A549 (cell line): ENCODE measurements around the gene ZNF525. TPM values are rescaled to one million over a fixed set of nuclear protein-coding genes. Genes with fewer than 3 reads are reported as not detected.

ENCODE experiments used
- ATAC-seq, 2 experiments: fragments of 200-7000 bp in 1 of 2; fragments of >200 bp in 1 of 2; cut with Nextera tagmentation in 1 of 2; cut with Tn5 transposase in 1 of 2; 3 replicates each; pipeline versions ENCODE4 v1.8.0 to v1.9.1; 2018 to 2020; ENCODE audit warnings: mild to moderate bottlenecking in 1 of 2, moderate library complexity in 1 of 2
- CTCF ChIA-PET: fragments of 300-600 bp; sonication (Branson Sonifier 250); formaldehyde crosslinking; extraction: SDS; loops from one replicate; lab custom pipeline; 2021; ENCODE audit warnings: antibody characterized with exemption, inconsistent platforms; lab: Yijun Ruan, JAX
- POLR2A ChIA-PET: fragments of 350-600 bp; formaldehyde crosslinking; extraction: SDS; loops from one replicate; lab custom pipeline; 2021; ENCODE audit warnings: antibody characterized with exemption, inconsistent platforms; lab: Yijun Ruan, JAX
- DNase-seq, 2 experiments: peaks; one replicate each; pipeline versions ENCODE4 v3.0.0 to v3.0.0-alpha.2; 2011 to 2016; ENCODE audit warnings: low read depth in 1 of 2, low spot score in 1 of 2
- FAIRE-seq: peaks from 2 replicates; lab custom pipeline; 2011; peaks lifted over from hg19 to GRCh38; lab: Jason Lieb, UNC
- H3K27ac ChIP-seq, 2 experiments: fragments of >200 bp; sonication (Bioruptor Twin); formaldehyde crosslinking; 3 replicates each; pipeline ENCODE4 v1.5.1; 2016 to 2017
- H3K4me1 ChIP-seq: fragments of >200 bp; sonication (Bioruptor Twin); formaldehyde crosslinking; 3 replicates; pipeline ENCODE4 v1.6.1; 2016
- H3K4me2 ChIP-seq: fragments of >200 bp; sonication (Bioruptor Twin); formaldehyde crosslinking; 3 replicates; pipeline ENCODE4 v1.6.1; 2016
- H3K4me3 ChIP-seq: fragments of >200 bp; sonication (Bioruptor Twin); formaldehyde crosslinking; 3 replicates; pipeline ENCODE4 v1.5.1; 2016
- H3K9me3 ChIP-seq: fragments of >200 bp; sonication (Bioruptor Twin); formaldehyde crosslinking; 3 replicates; pipeline ENCODE4 v1.6.1; 2016
- BCL3 ChIP-seq: fragments of >200 bp; sonication (Bioruptor Twin); formaldehyde crosslinking; IDR thresholded peaks from 3 replicates; pipeline ENCODE4 v1.6.1; 2016
- CEBPB ChIP-seq, 2 experiments: fragments of >200 bp in 1 of 2; sonication (Bioruptor Twin) in 1 of 2; formaldehyde crosslinking in 1 of 2; IDR thresholded peaks; 2 replicates each; pipeline ENCODE4 v1.6.1; 2012 to 2016
- CTCF ChIP-seq: fragments of >200 bp; sonication (Bioruptor Twin); formaldehyde crosslinking; IDR thresholded peaks from 3 replicates; pipeline ENCODE4 v1.5.1; 2016
- JUN ChIP-seq, 2 experiments: fragments of >200 bp; sonication (Bioruptor Twin); formaldehyde crosslinking; IDR thresholded peaks; 2 replicates in 1 of 2; 3 replicates in 1 of 2; pipeline ENCODE4 v1.6.1; 2016 to 2017
- MYC ChIP-seq: IDR thresholded peaks from 2 replicates; pipeline ENCODE4 v1.6.1; 2012; ENCODE audit warnings: mild to moderate bottlenecking, inconsistent platforms, low read length, improper control_type of control experiment, borderline replicate concordance
- PHF8 ChIP-seq: fragments of 200-600 bp; sonication (generic); IDR thresholded peaks from 2 replicates; pipeline ENCODE4 v1.6.1; 2016; ENCODE audit warnings: low read depth, mild to moderate bottlenecking, antibody characterized with exemption, moderate library complexity, borderline replicate concordance
- POLR2A ChIP-seq: IDR thresholded peaks from 2 replicates; pipeline ENCODE4 v1.6.1; 2012; ENCODE audit warnings: mild to moderate bottlenecking, low read length
- POLR2AphosphoS2 ChIP-seq: conservative IDR thresholded peaks from 2 replicates; pipeline ENCODE4 v1.6.1; 2012; ENCODE audit warnings: low read length, improper control_type of control experiment, inconsistent platforms
- RAD21 ChIP-seq, 2 experiments: fragments of >200 bp in 1 of 2; sonication (Bioruptor Twin) in 1 of 2; formaldehyde crosslinking in 1 of 2; IDR thresholded peaks in 1 of 2; conservative IDR thresholded peaks in 1 of 2; 2 replicates in 1 of 2; 3 replicates in 1 of 2; pipeline ENCODE4 v1.6.1; 2012 to 2018; ENCODE audit warnings: inconsistent platforms in 1 of 2
- RNF2 ChIP-seq: fragments of 200-600 bp; sonication (generic); IDR thresholded peaks from 2 replicates; pipeline ENCODE4 v1.6.1; 2016; ENCODE audit warnings: low read depth, mild to moderate bottlenecking, antibody characterized with exemption, moderate library complexity, borderline replicate concordance
- WGBS: methylation state at CpG from one replicate; pipeline ENCODE4 v1.1.6; 2017; ENCODE audit errors: missing lambda C conversion rate; 5-methylcytosine and 5-hydroxymethylcytosine counted together
- polyA plus RNA-seq, 4 experiments: library from polyadenylated mRNA; depleted of rRNA in 3 of 4; stranded (reverse); fragments of >200 nt; fragmentation: RNase III in 1 of 4; extraction: RNeasy Plus Mini Kit Qiagen cat#74134 plus additional on column Dnase treatment in 1 of 4; gene quantifications; 2 replicates in 3 of 4; 3 replicates in 1 of 4; pipeline ENCODE4 v1.2.3, GENCODE V29; 2011 to 2017
- small RNA-seq, 6 experiments: library from RNA; depleted of rRNA; stranded (forward); fragments of <200 nt; gene quantifications; one replicate each; pipeline ENCODE3, GENCODE V24; 2012
- TF ChIP-seq, protein P1 (sequence below): IDR thresholded peaks from 2 replicates; pipeline ENCODE4 v1.6.1; 2012
- TF ChIP-seq, protein P2 (sequence below): IDR thresholded peaks from 2 replicates; pipeline ENCODE4 v1.6.1; 2012; ENCODE audit warnings: low read depth, borderline replicate concordance

Gene ZNF525
- polyA plus RNA-seq, 2 of the 4 experiments (the other 2 are of a cell fraction): 0.12 to 1.00 TPM

GRCh38 chr19:53424968-53425597, 59.6 kb downstream of the ZNF525 start:
- no peak overlapping the region for H3K4me3 ChIP-seq
- H3K4me2 ChIP-seq: no peak overlapping the region
- FAIRE-seq: no peak
- no peak for TF ChIP-seq POLR2AphosphoS2
- peak in 1 of 2 experiments; percentile 55; a peak in 2 of 5 replicates for TF ChIP-seq RAD21 (conservative IDR thresholded peaks at IDR 0.05 in 1 of 2, IDR thresholded peaks at IDR 0.05 in 1 of 2)
- TF ChIP-seq CEBPB (IDR thresholded peaks at IDR 0.05): no peak
- TF ChIP-seq, all 56 proteins: peak for 1
- H3K4me1 ChIP-seq: no peaks in the 10 kb centered on the region
- no peak overlapping the region for H3K27ac ChIP-seq
- ATAC-seq: peak in 1 of 2 experiments; percentile 72; a peak in 3 of 6 replicates
- ChIA-PET POLR2A (no interaction called here), CTCF (interaction anchor here (0.6 to 0.9 kb wide), 6 partner anchors 15 to 1588 kb away, joined by 3 to 5 read pairs (median 3); no protein-coding TSS in a partner anchor)
- H3K9me3 ChIP-seq: peaks cover 58% of the 10 kb centered on the region
- DNase-seq: peak in 1 of 2 experiments; percentile 53
- WGBS: 40% methylated on average over 9 of the region's 9 CpGs

- peaks cover 56% of the 10 kb centered on the region for H3K9me3 ChIP-seq
- peak within 1 kb of the TSS; percentile 68 for H3K4me3 ChIP-seq
- POLR2A ChIA-PET: no interaction called here
- no peaks in the 10 kb centered on the region for H3K4me1 ChIP-seq
- H3K27ac ChIP-seq: peak within 1 kb of the TSS; percentile 72 to 83
- FAIRE-seq (no peak), ATAC-seq (peak; percentile 99), DNase-seq (peak; percentile 58 to 94)
- CTCF ChIA-PET: no interaction called here
- H3K4me2 ChIP-seq: peak within 1 kb of the TSS; percentile 84
- WGBS: 44% methylated on average over 24 of the region's 46 CpGs
- TF ChIP-seq MYC: 0 out of 2 replicates have a peak, but pooled peaks have one; percentile 44
- peak; percentile 82 for TF ChIP-seq POLR2A
- no peak for TF ChIP-seq CTCF
- TF ChIP-seq, protein P1, sequence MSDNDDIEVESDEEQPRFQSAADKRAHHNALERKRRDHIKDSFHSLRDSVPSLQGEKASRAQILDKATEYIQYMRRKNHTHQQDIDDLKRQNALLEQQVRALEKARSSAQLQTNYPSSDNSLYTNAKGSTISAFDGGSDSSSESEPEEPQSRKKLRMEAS: peak; percentile 70
- 0 out of 3 replicates have a peak, but pooled peaks have one; percentile 41 for TF ChIP-seq BCL3
- peak in 1 of 2 experiments; percentile 25; a peak in 1 of 5 replicates for TF ChIP-seq JUN (IDR thresholded peaks at IDR 0.05)
- TF ChIP-seq RNF2: no peak
- TF ChIP-seq, protein P2, sequence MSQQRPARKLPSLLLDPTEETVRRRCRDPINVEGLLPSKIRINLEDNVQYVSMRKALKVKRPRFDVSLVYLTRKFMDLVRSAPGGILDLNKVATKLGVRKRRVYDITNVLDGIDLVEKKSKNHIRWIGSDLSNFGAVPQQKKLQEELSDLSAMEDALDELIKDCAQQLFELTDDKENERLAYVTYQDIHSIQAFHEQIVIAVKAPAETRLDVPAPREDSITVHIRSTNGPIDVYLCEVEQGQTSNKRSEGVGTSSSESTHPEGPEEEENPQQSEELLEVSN: 0 out of 2 replicates have a peak, but pooled peaks have one; percentile 2
Observed at GRCh38 chr19:53431399-53432087, 66.0 kb downstream of the ZNF525 start, which contains the start of gene ZNF761. Gene ZNF761, plus strand, starts transcription at chr19:53431984. Its CDS starts 15,285 bp downstream, at chr19:53447269.

GRCh38 chr19:53432088-53432661, 66.7 kb downstream of the ZNF525 start:
- ChIA-PET CTCF (no interaction called here), POLR2A (no interaction called here)
- FAIRE-seq (no peak), DNase-seq (peak in 1 of 2 experiments; percentile 18), ATAC-seq (peak; percentile 44 to 66; a peak in 4 of 6 replicates)
- peaks cover 59% of the 10 kb centered on the region for H3K9me3 ChIP-seq
- TF ChIP-seq, protein P2: no peak
- peak; percentile 19; the same call in 1 of the 2 replicates for TF ChIP-seq PHF8
- peak overlapping the region; percentile 72 to 83 for H3K27ac ChIP-seq
- peak overlapping the region; percentile 84 for H3K4me2 ChIP-seq
- peak overlapping the region; percentile 68 for H3K4me3 ChIP-seq
- H3K4me1 ChIP-seq: no peaks in the 10 kb centered on the region
- WGBS: 5% methylated on average over 28 of the region's 30 CpGs

Small RNAs within 50 kb of the gene (small RNA-seq; reads per million reads assigned to genes)
- gene RPL39P36: 0 reads per million in 6 experiments

Other genes with a start within 250 kb of the ZNF525 start
- gene ZNF415, start 232.8 kb upstream of the ZNF525 start, polyA plus RNA-seq (2011; rRNA removed): not detected in 2 replicates
- gene ZNF415, start 232.8 kb upstream of the ZNF525 start, polyA plus RNA-seq (2017; fragmentation: RNase III; extraction: RNeasy Plus Mini Kit Qiagen cat#74134 plus additional on column Dnase treatment): not detected in 3 replicates
- not detected in 2 replicates for gene ZNF347, start 206.7 kb upstream of the ZNF525 start, polyA plus RNA-seq (2011; rRNA removed)
- not detected in 3 replicates for gene ZNF347, start 206.7 kb upstream of the ZNF525 start, polyA plus RNA-seq (2017; fragmentation: RNase III; extraction: RNeasy Plus Mini Kit Qiagen cat#74134 plus additional on column Dnase treatment)
- gene ZNF665, start 172.3 kb upstream of the ZNF525 start, polyA plus RNA-seq (2011; rRNA removed): not detected in 2 replicates
- gene ZNF665, start 172.3 kb upstream of the ZNF525 start, polyA plus RNA-seq (2017; fragmentation: RNase III; extraction: RNeasy Plus Mini Kit Qiagen cat#74134 plus additional on column Dnase treatment): not detected in 3 replicates
- not detected in 2 replicates for gene ZNF677, start 110.8 kb upstream of the ZNF525 start, polyA plus RNA-seq (2011; rRNA removed)
- not detected in 3 replicates for gene ZNF677, start 110.8 kb upstream of the ZNF525 start, polyA plus RNA-seq (2017; fragmentation: RNase III; extraction: RNeasy Plus Mini Kit Qiagen cat#74134 plus additional on column Dnase treatment)
- gene VN1R2, start 107.4 kb upstream of the ZNF525 start, polyA plus RNA-seq (2011; rRNA removed): not detected in 2 replicates
- gene VN1R2, start 107.4 kb upstream of the ZNF525 start, polyA plus RNA-seq (2017; fragmentation: RNase III; extraction: RNeasy Plus Mini Kit Qiagen cat#74134 plus additional on column Dnase treatment): not detected in 3 replicates
- not detected in 2 replicates for gene VN1R4, start 98.0 kb upstream of the ZNF525 start, polyA plus RNA-seq (2011; rRNA removed)
- not detected in 3 replicates for gene VN1R4, start 98.0 kb upstream of the ZNF525 start, polyA plus RNA-seq (2017; fragmentation: RNase III; extraction: RNeasy Plus Mini Kit Qiagen cat#74134 plus additional on column Dnase treatment)
- gene ZNF845, start 32.0 kb upstream of the ZNF525 start, polyA plus RNA-seq (2011; rRNA removed): 8.3 and 8.4 TPM in 2 replicates
- gene ZNF845, start 32.0 kb upstream of the ZNF525 start, polyA plus RNA-seq (2017; fragmentation: RNase III; extraction: RNeasy Plus Mini Kit Qiagen cat#74134 plus additional on column Dnase treatment): 3.3 to 3.7 TPM (median 3.5 TPM) in 3 replicates
- 8.3 and 9.0 TPM in 2 replicates for gene ZNF765, start 29.4 kb downstream of the ZNF525 start, polyA plus RNA-seq (2011; rRNA removed)
- 4.4 to 5.1 TPM (median 4.8 TPM) in 3 replicates for gene ZNF765, start 29.4 kb downstream of the ZNF525 start, polyA plus RNA-seq (2017; fragmentation: RNase III; extraction: RNeasy Plus Mini Kit Qiagen cat#74134 plus additional on column Dnase treatment)
- 18.7 and 21.4 TPM in 2 replicates for gene ZNF761, start 66.3 kb downstream of the ZNF525 start, polyA plus RNA-seq (2011; rRNA removed)
- 6.6 to 7.9 TPM (median 7.4 TPM) in 3 replicates for gene ZNF761, start 66.3 kb downstream of the ZNF525 start, polyA plus RNA-seq (2017; fragmentation: RNase III; extraction: RNeasy Plus Mini Kit Qiagen cat#74134 plus additional on column Dnase treatment)
- gene ZNF813, start 102.0 kb downstream of the ZNF525 start, polyA plus RNA-seq (2011; rRNA removed): 0.57 and 0.78 TPM in 2 replicates
- 0.30 to 0.67 TPM (median 0.63 TPM) in 3 replicates for gene ZNF813, start 102.0 kb downstream of the ZNF525 start, polyA plus RNA-seq (2017; fragmentation: RNase III; extraction: RNeasy Plus Mini Kit Qiagen cat#74134 plus additional on column Dnase treatment)
- gene ZNF331, start 172.4 kb downstream of the ZNF525 start, polyA plus RNA-seq (2011; rRNA removed): 18.1 and 19.2 TPM in 2 replicates
- 14.5 to 16.3 TPM (median 16.0 TPM) in 3 replicates for gene ZNF331, start 172.4 kb downstream of the ZNF525 start, polyA plus RNA-seq (2017; fragmentation: RNase III; extraction: RNeasy Plus Mini Kit Qiagen cat#74134 plus additional on column Dnase treatment)